SK-N-SH (cell line): Measurements from ENCODE around the gene EXOC7.
"Not testable (repeated sequence)": the region's sequence is repeated elsewhere in the genome, so short reads cannot be mapped to it uniquely, and the experiment has no call there.

Experiments
- CTCF ChIP-seq: fragments of 200-600 bp; sonication (generic); IDR thresholded peaks from 2 replicates; pipeline ENCODE4 v1.6.1; 2017; ENCODE audit warnings: antibody characterized with exemption, mild to moderate bottlenecking, moderate library complexity
- MAX ChIP-seq: IDR thresholded peaks from 2 replicates; pipeline ENCODE4 v1.4.0; 2012; ENCODE audit warnings: low read depth
- POLR2AphosphoS5 ChIP-seq: IDR thresholded peaks from 2 replicates; pipeline ENCODE4 v1.6.1; 2012; ENCODE audit warnings: low read depth, low read length
- SIN3A ChIP-seq: IDR thresholded peaks from 2 replicates; pipeline ENCODE4 v1.6.1; 2012; ENCODE audit warnings: low read depth, mild to moderate bottlenecking, low read length, moderate library complexity, borderline replicate concordance
- TAF1 ChIP-seq: IDR thresholded peaks from 2 replicates; pipeline ENCODE4 v1.6.1; 2012; ENCODE audit warnings: low read depth, mild to moderate bottlenecking, low read length, moderate library complexity, borderline replicate concordance
- USF1 ChIP-seq: IDR thresholded peaks from 2 replicates; pipeline ENCODE4 v1.4.0; 2012; ENCODE audit warnings: low read depth, borderline replicate concordance
- USF2 ChIP-seq: fragments of 150-350 bp; IDR thresholded peaks from 2 replicates; pipeline ENCODE4 v1.6.1; 2017; ENCODE audit warnings: antibody characterized with exemption, low read length, low read depth, borderline replicate concordance

- not testable (repeated sequence) for TF ChIP-seq CTCF, SIN3A, MAX, USF2, USF1, TAF1, POLR2AphosphoS5
Measured at GRCh38 chr17:76058264-76058663, 45.3 kb downstream of the EXOC7 start.
